ENCODE data around the gene PSMB5.

PSMB5 gene

DNA sequence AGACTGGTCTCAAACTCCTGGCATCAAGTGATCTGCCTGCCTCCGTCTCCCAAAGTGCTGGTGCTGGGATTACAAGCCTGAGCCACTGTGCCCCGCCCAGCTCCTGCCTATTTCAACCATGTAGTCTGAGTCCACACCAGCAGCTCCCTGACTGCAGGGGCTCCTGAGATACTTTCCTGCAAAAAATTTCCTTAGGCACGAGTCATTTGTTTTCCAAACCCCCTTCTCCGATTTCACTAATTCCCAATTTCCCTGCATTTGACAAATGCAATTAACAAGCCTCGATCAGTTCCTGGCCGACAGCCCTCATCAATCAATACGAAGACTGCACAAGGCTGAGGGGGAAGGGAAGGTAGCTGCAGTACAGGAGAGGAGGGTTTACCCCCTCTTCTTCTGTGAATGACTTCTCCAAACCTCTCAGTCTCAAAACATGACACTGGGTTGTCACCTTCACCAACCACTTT lies 10.1 kb downstream of the PSMB5 start:
- peaks cover 8% of the 10 kb centered on the region for H3K4me1 ChIP-seq (ENCODE audit: insufficient read depth, low read length)
- H3K9ac ChIP-seq (ENCODE audit: low read depth, low read length), result no peak overlapping the region
- TF ChIP-seq CTCF (IDR thresholded peaks at IDR 0.05; ENCODE audit: borderline replicate concordance, extremely low read depth, low read length, poor library complexity, severe bottlenecking), result no peak
- DNase-seq (no peak), ATAC-seq (ENCODE audit: insufficient read depth, low read depth) (no peak)
- peaks cover 13% of the 10 kb centered on the region; the same call in 1 of the 2 replicates for H4K20me1 ChIP-seq (ENCODE audit: insufficient read depth, low read length)
- no peak overlapping the region for H2AFZ ChIP-seq (ENCODE audit: low read depth, low read length)
- no peaks in the 10 kb centered on the region for H3K9me3 ChIP-seq (ENCODE audit: insufficient read depth, low read length, severe bottlenecking)
- peaks cover 13% of the 10 kb centered on the region; the same call in 1 of the 2 replicates for H3K79me2 ChIP-seq (ENCODE audit: insufficient read depth, low read length)
- no peak overlapping the region for H3K4me3 ChIP-seq (ENCODE audit: low read depth in 1 of 2, low read length in 2 of 2)
- no peak overlapping the region for H3K4me2 ChIP-seq (ENCODE audit: insufficient read depth, low read length)
- H3K27me3 ChIP-seq (ENCODE audit: insufficient read depth, low read length, poor library complexity), result no peaks in the 10 kb centered on the region
- peaks cover 46% of the 10 kb centered on the region for H3K36me3 ChIP-seq (ENCODE audit: insufficient read depth, low read length)
- no peak overlapping the region for H3K27ac ChIP-seq (ENCODE audit: low read length)

GRCh38 chr14:23023795-23024152 lies 10.9 kb downstream of the PSMB5 start:
- peaks cover under 1% of the 10 kb centered on the region for H3K4me1 ChIP-seq (ENCODE audit: insufficient read depth, low read length)
- H3K4me2 ChIP-seq (ENCODE audit: insufficient read depth, low read length), result no peak overlapping the region
- H3K9ac ChIP-seq (ENCODE audit: low read depth, low read length), result no peak overlapping the region
- no peaks in the 10 kb centered on the region for H3K9me3 ChIP-seq (ENCODE audit: insufficient read depth, low read length, severe bottlenecking)
- TF ChIP-seq CTCF (IDR thresholded peaks at IDR 0.05; ENCODE audit: borderline replicate concordance, extremely low read depth, low read length, poor library complexity, severe bottlenecking) (no peak), EZH2 (IDR thresholded peaks at IDR 0.05; ENCODE audit: borderline replicate concordance, low read depth, low read length, severe bottlenecking) (no peak)
- peaks cover 38% of the 10 kb centered on the region for H3K36me3 ChIP-seq (ENCODE audit: insufficient read depth, low read length)
- no peak overlapping the region for H3K27ac ChIP-seq (ENCODE audit: low read length)
- H4K20me1 ChIP-seq (ENCODE audit: insufficient read depth, low read length), result peaks cover 10% of the 10 kb centered on the region; the same call in 1 of the 2 replicates
- no peaks in the 10 kb centered on the region for H3K27me3 ChIP-seq (ENCODE audit: insufficient read depth, low read length, poor library complexity)
- H3K4me3 ChIP-seq (ENCODE audit: low read depth in 1 of 2, low read length in 2 of 2), result no peak overlapping the region
- H2AFZ ChIP-seq (ENCODE audit: low read depth, low read length), result no peak overlapping the region
- peaks cover 5% of the 10 kb centered on the region; the same call in 1 of the 2 replicates for H3K79me2 ChIP-seq (ENCODE audit: insufficient read depth, low read length)
- DNase-seq (no peak), ATAC-seq (ENCODE audit: insufficient read depth, low read depth) (no peak)

DNA sequence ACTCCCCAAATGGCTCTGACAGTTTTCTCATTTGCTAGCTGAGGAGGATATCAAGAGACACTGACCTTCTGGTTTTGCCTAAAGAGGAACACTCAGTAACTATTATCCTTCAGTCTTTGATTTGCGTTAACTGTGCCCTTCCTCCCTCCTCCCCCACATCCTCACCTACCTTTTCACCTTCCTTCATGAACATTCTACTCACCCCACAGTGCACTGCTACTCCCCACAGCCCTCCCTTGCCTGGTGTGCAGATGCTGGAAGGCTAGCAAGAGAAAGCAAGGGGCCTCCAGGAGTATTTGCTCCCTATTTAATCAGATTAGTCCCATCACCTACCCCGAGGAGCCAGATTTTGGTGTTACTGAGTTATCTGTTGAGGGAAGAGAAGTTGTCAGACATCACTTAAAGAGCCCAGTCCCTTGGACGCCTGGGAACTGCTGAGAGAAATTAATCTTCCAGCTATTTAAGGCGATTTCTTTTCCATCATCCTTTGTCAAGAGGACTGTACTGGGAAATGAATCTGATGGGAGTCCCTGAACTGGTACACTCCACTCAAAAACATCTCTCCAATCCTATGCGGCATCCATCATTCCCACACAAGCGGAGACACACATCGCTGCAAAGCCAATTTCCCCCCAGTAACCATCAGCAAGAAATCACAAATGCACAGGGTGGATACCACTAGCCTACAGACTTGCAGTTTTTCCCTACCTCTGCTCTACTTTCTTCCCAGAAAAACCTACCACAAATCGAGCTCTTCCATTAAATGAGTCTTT lies 11.5 kb downstream of the PSMB5 start:
- no peak overlapping the region for H3K27ac ChIP-seq (ENCODE audit: low read length)
- H2AFZ ChIP-seq (ENCODE audit: low read depth, low read length), result no peak overlapping the region
- no peak overlapping the region for H3K9ac ChIP-seq (ENCODE audit: low read depth, low read length)

More for the DNA sequence above, 11.5 kb downstream of the PSMB5 start:
- peaks cover 8% of the 10 kb centered on the region; the same call in 1 of the 2 replicates for H4K20me1 ChIP-seq (ENCODE audit: insufficient read depth, low read length)
- H3K36me3 ChIP-seq (ENCODE audit: insufficient read depth, low read length), result peaks cover 32% of the 10 kb centered on the region
- no peak for TF ChIP-seq CTCF (IDR thresholded peaks at IDR 0.05; ENCODE audit: borderline replicate concordance, extremely low read depth, low read length, poor library complexity, severe bottlenecking)
- no peak for TF ChIP-seq EZH2 (IDR thresholded peaks at IDR 0.05; ENCODE audit: borderline replicate concordance, low read depth, low read length, severe bottlenecking)
- no peak for DNase-seq
- H3K4me2 ChIP-seq (ENCODE audit: insufficient read depth, low read length), result no peak overlapping the region
- no peak overlapping the region for H3K4me3 ChIP-seq (ENCODE audit: low read depth in 1 of 2, low read length in 2 of 2)
- H3K9me3 ChIP-seq (ENCODE audit: insufficient read depth, low read length, severe bottlenecking), result no peaks in the 10 kb centered on the region
- no peaks in the 10 kb centered on the region for H3K4me1 ChIP-seq (ENCODE audit: insufficient read depth, low read length)
- no peaks in the 10 kb centered on the region for H3K27me3 ChIP-seq (ENCODE audit: insufficient read depth, low read length, poor library complexity)
- peaks cover 2% of the 10 kb centered on the region; the same call in 1 of the 2 replicates for H3K79me2 ChIP-seq (ENCODE audit: insufficient read depth, low read length)
- ATAC-seq (ENCODE audit: insufficient read depth, low read depth), result no peak

Measured in DND-41 (cell line).